Spinal cord (tissue), 10 donors: ENCODE measurements around the gene NAPSA. TPM values are rescaled to one million over a fixed set of nuclear protein-coding genes. Genes with fewer than 3 reads are reported as not detected.

Experiments used
- DNase-seq, 6 donors: peaks; one replicate each; pipeline versions ENCODE4 v3.0.0 to v3.0.0-alpha.2; 2013 to 2015; ENCODE audit warnings: low spot score in 6 of 6, low read depth in 4 of 6
- H3K27ac ChIP-seq: one replicate; pipeline ENCODE4 v1.5.1; 2013; ENCODE audit warnings: low read depth, low read length, control low read depth
- H3K27me3 ChIP-seq: one replicate; pipeline ENCODE4 v1.6.1; 2013; ENCODE audit warnings: low read length; ENCODE audit not compliant: control insufficient read depth, insufficient read depth
- H3K36me3 ChIP-seq: one replicate; pipeline ENCODE4 v1.6.1; 2013; ENCODE audit warnings: low read length; ENCODE audit not compliant: control insufficient read depth, insufficient read depth
- H3K4me1 ChIP-seq: one replicate; pipeline ENCODE4 v1.6.1; 2013; ENCODE audit warnings: low read length; ENCODE audit not compliant: control insufficient read depth, insufficient read depth
- H3K4me3 ChIP-seq: one replicate; pipeline ENCODE4 v1.5.1; 2013; ENCODE audit warnings: low read depth, low read length, control low read depth
- H3K9me3 ChIP-seq: one replicate; pipeline ENCODE4 v1.6.1; 2013; ENCODE audit warnings: low read length; ENCODE audit not compliant: control insufficient read depth, insufficient read depth
- WGBS: methylation state at CpG from one replicate; pipeline ENCODE4 v1.1.5; 2013; ENCODE audit warnings: missing lambda C conversion rate; ENCODE audit not compliant: insufficient coverage; 5-methylcytosine and 5-hydroxymethylcytosine counted together
- polyA plus RNA-seq, 2 donors: library from polyadenylated mRNA; unstranded; fragments of 120-200 nt; gene quantifications; one replicate each; pipeline ENCODE4 v1.2.1, GENCODE V29; 2013; ENCODE audit not compliant: insufficient read length in 2 of 2
- total RNA-seq, 2 donors: library from RNA; depleted of rRNA in 1 of 2; stranded (reverse); fragments of 120-200 nt in 1 of 2; fragments of >200 nt in 1 of 2; gene quantifications; one replicate each; pipeline versions ENCODE4 v1.2.3 to v1.2.4, GENCODE V29; 2013 to 2014
- donor health status: healthy.

Gene NAPSA
- total and polyA plus RNA-seq, 4 donors = 0.79 to 3.3 (median 1.5) TPM

DNA sequence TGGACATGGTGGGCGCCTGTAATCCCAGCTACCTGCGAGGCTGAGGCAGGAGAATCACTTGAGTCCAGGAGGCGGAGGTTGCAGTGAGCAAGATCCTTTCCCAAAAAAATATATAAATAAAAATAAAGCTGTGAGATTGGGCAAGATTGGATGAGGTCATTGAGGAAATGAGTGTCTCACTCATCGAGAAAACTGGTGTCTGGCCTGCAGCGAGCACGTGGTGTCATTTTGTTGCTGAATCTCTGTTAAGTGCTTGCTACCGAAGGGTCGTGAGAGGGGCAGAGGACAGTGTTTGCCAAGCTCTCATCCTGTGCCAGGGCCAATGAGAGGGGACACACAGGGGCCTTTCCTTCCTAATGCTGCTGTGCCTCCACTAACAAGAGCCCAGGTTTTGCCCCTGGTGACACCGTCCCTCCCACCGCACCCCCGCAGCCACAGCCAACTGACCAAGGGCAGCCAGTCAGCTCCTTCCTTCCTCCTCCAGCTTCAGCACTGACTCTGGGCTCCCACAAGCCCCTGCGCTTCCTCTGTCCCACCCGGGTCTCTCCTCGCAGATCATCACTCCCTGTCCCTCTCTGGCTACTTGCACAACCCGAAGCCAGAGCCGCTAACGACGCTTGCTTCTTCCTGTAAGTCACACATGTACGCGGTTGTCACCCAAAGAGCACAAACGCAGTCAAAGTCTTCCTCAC is 21.9 kb upstream of the NAPSA start:
- WGBS = 88% methylated on average over 18 of the region's 21 CpGs
- Histone ChIP-seq H3K4me3 (no peak overlapping the region), H3K27me3 (no peaks in the 10 kb centered on the region), H3K27ac (no peak overlapping the region), H3K36me3 (peaks cover 20% of the 10 kb centered on the region), H3K9me3 (no peaks in the 10 kb centered on the region), H3K4me1 (peaks cover 31% of the 10 kb centered on the region)
- no peak for DNase-seq

- Histone ChIP-seq H3K27me3 (no peaks in the 10 kb centered on the region), H3K9me3 (no peaks in the 10 kb centered on the region), H3K36me3 (peaks cover 42% of the 10 kb centered on the region), H3K4me1 (peaks cover 42% of the 10 kb centered on the region), H3K27ac (peak overlapping the region; percentile 93), H3K4me3 (peak overlapping the region; percentile 75)
- WGBS = 15% methylated on average over 26 of the region's 26 CpGs
- DNase-seq = peak in 1 of 6 donors; percentile 6
These were observed 19.5 kb upstream of the NAPSA start for GRCh38 chr19:50384685-50385535.

- no peaks in the 10 kb centered on the region for H3K9me3 ChIP-seq
- H3K4me1 ChIP-seq = peaks cover 48% of the 10 kb centered on the region
- H3K4me3 ChIP-seq = peak within 1 kb of the TSS; percentile 75
- peak; percentile 83 to 99 (median 89) for DNase-seq
- WGBS = under 1% methylated on average over 77 of the region's 78 CpGs
- H3K36me3 ChIP-seq = peaks cover 50% of the 10 kb centered on the region
- H3K27ac ChIP-seq = peak within 1 kb of the TSS; percentile 93
- no peaks in the 10 kb centered on the region for H3K27me3 ChIP-seq
These were observed 18.6 kb upstream of the NAPSA start, which contains the start of gene POLD1 for GRCh38 chr19:50383852-50384684. Gene POLD1 (plus strand): TSS chr19:50384347. CDS start chr19:50398852, 14,505 bp downstream.

DNA sequence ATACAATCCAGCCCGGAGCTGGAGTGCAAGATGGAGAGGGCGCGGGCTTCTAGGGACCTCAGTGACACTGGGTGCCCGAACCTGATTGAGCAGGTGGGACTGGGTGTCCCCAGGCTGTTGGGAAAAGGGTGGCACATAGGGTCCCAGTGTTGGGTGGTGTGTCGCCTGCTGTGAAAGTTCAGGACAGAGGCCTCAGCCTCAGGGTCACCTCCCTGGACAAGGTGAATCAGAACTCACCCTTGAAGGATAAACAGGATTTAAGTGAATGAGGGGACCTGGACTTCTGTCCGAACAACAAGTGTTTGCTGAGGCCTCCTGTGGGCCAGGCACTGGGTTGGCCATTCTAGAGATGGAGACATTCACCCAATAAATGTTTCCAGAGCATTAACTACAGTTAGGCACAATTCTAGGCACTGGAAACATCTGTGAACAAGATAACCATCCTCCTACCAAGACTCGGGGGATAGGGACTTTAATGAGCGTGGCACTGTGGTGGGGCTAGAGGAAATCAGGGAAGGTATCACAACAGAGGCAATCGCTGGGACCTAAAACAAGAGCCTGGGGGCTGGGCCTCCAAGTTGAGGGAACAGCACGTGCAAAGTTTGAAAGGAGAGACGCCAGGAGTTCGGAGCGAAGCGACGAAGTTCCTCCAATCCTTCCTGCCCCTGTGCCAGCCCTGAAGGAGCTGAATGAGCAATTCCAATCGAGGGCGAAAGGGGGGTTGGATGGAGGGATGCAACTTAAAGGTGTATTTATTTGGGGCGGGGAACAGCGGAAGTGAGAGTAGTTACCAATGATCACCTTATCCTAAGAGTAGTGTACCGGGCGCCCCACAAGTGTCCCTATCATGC is 17.8 kb upstream of the NAPSA start:
- WGBS = 43% methylated on average over 17 of the region's 21 CpGs
- Histone ChIP-seq H3K4me1 (peaks cover 52% of the 10 kb centered on the region), H3K9me3 (no peaks in the 10 kb centered on the region), H3K36me3 (peaks cover 58% of the 10 kb centered on the region), H3K27me3 (no peaks in the 10 kb centered on the region), H3K27ac (peak overlapping the region; percentile 93), H3K4me3 (peak overlapping the region; percentile 75)
- DNase-seq = peak in 1 of 6 donors; percentile 4

GRCh38 chr19:50381881-50382729 is 16.7 kb upstream of the NAPSA start:
- WGBS = 93% methylated on average over 58 of the region's 58 CpGs
- Histone ChIP-seq H3K9me3 (no peaks in the 10 kb centered on the region), H3K36me3 (peaks cover 63% of the 10 kb centered on the region), H3K27me3 (no peaks in the 10 kb centered on the region), H3K27ac (no peak overlapping the region), H3K4me1 (peaks cover 52% of the 10 kb centered on the region), H3K4me3 (no peak overlapping the region)
- DNase-seq = no peak

- no peaks in the 10 kb centered on the region for H3K27me3 ChIP-seq
- H3K36me3 ChIP-seq = peaks cover 58% of the 10 kb centered on the region
- peak overlapping the region; percentile 50 for H3K27ac ChIP-seq
These were observed 15.3 kb upstream of the NAPSA start for GRCh38 chr19:50380751-50381151.

DNA sequence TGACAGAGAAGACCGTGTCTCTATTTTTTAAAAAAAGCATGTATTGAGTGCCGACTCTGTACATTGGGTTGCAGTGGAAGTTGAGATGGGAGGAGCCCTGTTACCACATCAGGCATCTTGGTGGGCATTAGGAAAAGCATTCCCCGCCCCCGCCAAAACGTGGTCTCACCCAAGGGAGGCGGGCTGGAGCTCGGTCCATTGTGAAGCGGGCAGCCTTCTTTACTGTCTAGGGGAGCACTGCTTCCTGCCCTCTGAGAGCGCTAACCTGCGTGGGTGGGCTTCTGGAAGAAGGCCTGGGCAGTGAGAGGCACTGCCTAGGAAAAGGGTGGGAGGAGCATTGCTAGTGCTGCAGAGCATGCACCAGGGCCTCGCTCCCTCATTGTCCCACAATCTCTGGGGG is 14.7 kb upstream of the NAPSA start:
- 92% methylated on average over 11 of the region's 11 CpGs for whole genome bisulfite sequencing
- peaks cover 58% of the 10 kb centered on the region for H3K36me3 ChIP-seq
- H3K4me3 ChIP-seq = no peak overlapping the region
- no peaks in the 10 kb centered on the region for H3K9me3 ChIP-seq
- peaks cover 44% of the 10 kb centered on the region for H3K4me1 ChIP-seq
- no peak for DNase-seq
- peak overlapping the region; percentile 50 for H3K27ac ChIP-seq
- no peaks in the 10 kb centered on the region for H3K27me3 ChIP-seq

More at GRCh38 chr19:50380751-50381151, 15.3 kb upstream of the NAPSA start:
- no peak for DNase-seq
- no peak overlapping the region for H3K4me3 ChIP-seq
- 87% methylated on average over 7 of the region's 8 CpGs for WGBS
- H3K9me3 ChIP-seq = no peaks in the 10 kb centered on the region
- peaks cover 50% of the 10 kb centered on the region for H3K4me1 ChIP-seq

DNA sequence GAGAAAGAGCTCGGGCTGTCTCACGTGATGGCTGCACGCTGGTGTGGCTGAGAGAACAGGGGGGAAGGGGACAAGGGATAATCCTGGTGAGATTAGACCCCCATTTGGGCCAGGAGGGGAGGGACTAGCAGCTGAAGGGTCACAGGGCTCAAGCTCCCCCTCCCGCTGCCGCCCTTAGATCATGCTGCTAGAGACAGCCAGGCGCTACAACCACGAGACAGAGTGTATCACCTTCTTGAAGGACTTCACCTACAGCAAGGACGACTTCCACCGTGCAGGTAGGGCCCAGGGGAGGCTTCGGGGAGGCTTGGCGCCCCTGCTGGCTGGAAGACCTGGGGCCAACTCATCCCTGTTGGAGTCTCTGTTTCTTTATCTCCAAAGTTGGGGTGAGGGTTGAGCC is 14.2 kb upstream of the NAPSA start:
- Histone ChIP-seq H3K4me1 (peaks cover 39% of the 10 kb centered on the region), H3K4me3 (no peak overlapping the region), H3K27me3 (no peaks in the 10 kb centered on the region), H3K36me3 (peaks cover 58% of the 10 kb centered on the region), H3K27ac (peak overlapping the region; percentile 50), H3K9me3 (no peaks in the 10 kb centered on the region)
- no peak for DNase-seq
- 95% methylated on average over 9 of the region's 11 CpGs for WGBS
